Thyroid gland (tissue), 4 donors: ENCODE results near the gene GSTCD.

ENCODE experiments used
- POLR2A ChIP-seq, 2 donors: fragments of 450-650 bp; IDR thresholded peaks; one replicate each; pipeline ENCODE4 v1.6.1; 2017; ENCODE audit warnings: antibody characterized with exemption in 2 of 2, mild to moderate bottlenecking in 2 of 2, moderate library complexity in 1 of 2
- TF ChIP-seq, protein P1 (sequence below), 6 experiments: fragments of 200-600 bp in 3 of 6; fragments of 450-650 bp in 3 of 6; sonication (generic) in 3 of 6; IDR thresholded peaks; one replicate each; pipeline ENCODE4 v1.5.1; 2016 to 2019; ENCODE audit warnings: antibody characterized with exemption in 6 of 6, mild to moderate bottlenecking in 2 of 6, inconsistent platforms in 1 of 6, moderate library complexity in 1 of 6

DNA sequence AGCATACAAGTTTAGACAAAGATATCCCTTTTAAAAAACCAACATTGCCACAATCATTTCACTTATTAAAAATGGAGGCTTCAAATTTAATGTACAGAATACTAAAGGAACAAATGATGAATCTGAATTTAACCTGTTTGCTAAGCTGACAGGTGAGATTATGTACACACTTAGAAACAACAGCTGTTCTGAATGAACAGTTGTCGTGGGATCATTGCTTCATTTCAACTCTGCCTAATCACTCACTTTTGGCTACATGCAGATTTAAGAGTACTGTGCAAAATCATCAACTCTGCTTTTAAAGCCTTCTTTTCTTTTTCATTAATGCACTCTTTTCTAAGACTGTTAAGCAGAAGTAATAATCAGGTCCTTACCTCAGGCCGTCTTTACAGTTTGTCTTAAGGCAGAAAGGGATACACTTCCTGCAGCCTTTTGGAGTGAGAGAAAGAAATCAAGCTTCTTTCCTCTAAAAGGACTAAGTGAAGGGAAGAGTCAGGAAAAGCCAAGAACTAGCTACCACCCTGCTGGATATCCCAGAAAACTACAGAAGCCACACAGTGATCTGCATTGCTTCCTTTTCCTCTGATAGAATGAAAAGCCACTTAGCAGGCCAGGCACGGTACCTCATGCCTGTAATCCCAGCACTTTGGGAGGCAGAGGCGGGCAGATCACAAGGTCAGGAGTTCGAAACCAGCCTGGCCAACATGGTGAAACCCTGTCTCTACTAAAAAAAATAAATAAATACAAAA lies 132.0 kb downstream of the GSTCD start:
- no peak for TF ChIP-seq POLR2A (IDR thresholded peaks at IDR 0.05)
- TF ChIP-seq, protein P1, sequence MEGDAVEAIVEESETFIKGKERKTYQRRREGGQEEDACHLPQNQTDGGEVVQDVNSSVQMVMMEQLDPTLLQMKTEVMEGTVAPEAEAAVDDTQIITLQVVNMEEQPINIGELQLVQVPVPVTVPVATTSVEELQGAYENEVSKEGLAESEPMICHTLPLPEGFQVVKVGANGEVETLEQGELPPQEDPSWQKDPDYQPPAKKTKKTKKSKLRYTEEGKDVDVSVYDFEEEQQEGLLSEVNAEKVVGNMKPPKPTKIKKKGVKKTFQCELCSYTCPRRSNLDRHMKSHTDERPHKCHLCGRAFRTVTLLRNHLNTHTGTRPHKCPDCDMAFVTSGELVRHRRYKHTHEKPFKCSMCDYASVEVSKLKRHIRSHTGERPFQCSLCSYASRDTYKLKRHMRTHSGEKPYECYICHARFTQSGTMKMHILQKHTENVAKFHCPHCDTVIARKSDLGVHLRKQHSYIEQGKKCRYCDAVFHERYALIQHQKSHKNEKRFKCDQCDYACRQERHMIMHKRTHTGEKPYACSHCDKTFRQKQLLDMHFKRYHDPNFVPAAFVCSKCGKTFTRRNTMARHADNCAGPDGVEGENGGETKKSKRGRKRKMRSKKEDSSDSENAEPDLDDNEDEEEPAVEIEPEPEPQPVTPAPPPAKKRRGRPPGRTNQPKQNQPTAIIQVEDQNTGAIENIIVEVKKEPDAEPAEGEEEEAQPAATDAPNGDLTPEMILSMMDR (IDR thresholded peaks at IDR 0.05): no peak
